Adrenal gland (tissue), 5 donors: ENCODE measurements around the gene BRF1.

Source experiments
- POLR2A ChIP-seq, 2 donors: fragments of 450-650 bp; IDR thresholded peaks; one replicate each; pipeline ENCODE4 v1.6.1; 2017; ENCODE audit warnings: antibody characterized with exemption in 2 of 2, mild to moderate bottlenecking in 2 of 2, moderate library complexity in 1 of 2
- TF ChIP-seq, protein P1 (sequence below), 6 experiments: fragments of 450-650 bp in 4 of 6; fragments of 200-600 bp in 2 of 6; sonication (generic) in 1 of 6; IDR thresholded peaks; 1 replicate in 5 of 6; 2 replicates in 1 of 6; pipeline versions ENCODE4 v1.5.1 to v1.8.0; 2016 to 2021; ENCODE audit warnings: antibody characterized with exemption in 6 of 6, mild to moderate bottlenecking in 2 of 6, moderate library complexity in 1 of 6
- donor health status: DM: no; HTN: no; CAD: no.

DNA sequence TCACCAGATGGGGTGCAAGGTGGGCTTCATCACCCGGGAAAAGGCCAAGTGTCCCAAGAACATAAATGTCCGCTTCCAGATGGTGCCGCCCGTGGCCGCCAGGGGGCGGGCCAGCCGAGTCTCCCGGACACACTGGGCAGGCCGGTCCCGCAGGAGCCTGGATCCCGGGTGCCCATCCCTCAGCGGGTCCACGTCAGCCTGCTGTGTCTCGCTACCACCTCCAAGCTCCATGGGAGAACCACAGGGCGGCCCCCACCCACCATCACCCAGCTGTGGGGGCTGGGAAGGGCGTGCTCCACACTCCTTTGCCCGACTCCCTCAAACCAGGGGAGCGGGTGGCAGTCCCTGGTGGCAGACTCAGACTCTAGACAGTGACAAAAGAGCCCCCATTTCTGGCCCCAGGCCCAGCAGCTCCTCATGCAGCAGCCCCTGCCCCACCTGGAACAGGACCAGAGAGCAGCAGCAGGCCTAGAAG is 97.7 kb downstream of the BRF1 start:
- TF ChIP-seq, protein P1, sequence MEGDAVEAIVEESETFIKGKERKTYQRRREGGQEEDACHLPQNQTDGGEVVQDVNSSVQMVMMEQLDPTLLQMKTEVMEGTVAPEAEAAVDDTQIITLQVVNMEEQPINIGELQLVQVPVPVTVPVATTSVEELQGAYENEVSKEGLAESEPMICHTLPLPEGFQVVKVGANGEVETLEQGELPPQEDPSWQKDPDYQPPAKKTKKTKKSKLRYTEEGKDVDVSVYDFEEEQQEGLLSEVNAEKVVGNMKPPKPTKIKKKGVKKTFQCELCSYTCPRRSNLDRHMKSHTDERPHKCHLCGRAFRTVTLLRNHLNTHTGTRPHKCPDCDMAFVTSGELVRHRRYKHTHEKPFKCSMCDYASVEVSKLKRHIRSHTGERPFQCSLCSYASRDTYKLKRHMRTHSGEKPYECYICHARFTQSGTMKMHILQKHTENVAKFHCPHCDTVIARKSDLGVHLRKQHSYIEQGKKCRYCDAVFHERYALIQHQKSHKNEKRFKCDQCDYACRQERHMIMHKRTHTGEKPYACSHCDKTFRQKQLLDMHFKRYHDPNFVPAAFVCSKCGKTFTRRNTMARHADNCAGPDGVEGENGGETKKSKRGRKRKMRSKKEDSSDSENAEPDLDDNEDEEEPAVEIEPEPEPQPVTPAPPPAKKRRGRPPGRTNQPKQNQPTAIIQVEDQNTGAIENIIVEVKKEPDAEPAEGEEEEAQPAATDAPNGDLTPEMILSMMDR (IDR thresholded peaks at IDR 0.05), result peak; percentile 83 to 96 (median 92)
- TF ChIP-seq POLR2A (IDR thresholded peaks at IDR 0.05), result no peak
